HEK293T (cell line): ENCODE measurements around the gene ARL15.

Source experiments
- CTCF ChIA-PET: fragments of 350-600 bp; formaldehyde crosslinking; extraction: SDS; loops from one replicate; lab custom pipeline; 2021; ENCODE audit warnings: antibody characterized with exemption, inconsistent platforms; lab: Yijun Ruan, JAX
- POLR2A ChIA-PET: fragments of 350-600 bp; formaldehyde crosslinking; extraction: SDS; loops from one replicate; lab custom pipeline; 2020; ENCODE audit warnings: antibody characterized with exemption, inconsistent platforms; lab: Yijun Ruan, JAX
- DNase-seq: peaks from one replicate; pipeline ENCODE4 v3.0.0; 2012; ENCODE audit warnings: mixed read lengths; ENCODE audit errors: extremely low spot score
- ARNT ChIP-seq: fragments of 450-650 bp; IDR thresholded peaks from 2 replicates; pipeline ENCODE4 v1.6.1; 2017; ENCODE audit warnings: mild to moderate bottlenecking
- BHLHE40 ChIP-seq: fragments of 450-650 bp; IDR thresholded peaks from 2 replicates; pipeline ENCODE4 v1.6.1; 2016; ENCODE audit warnings: mild to moderate bottlenecking, moderate library complexity, borderline replicate concordance
- CTBP1 ChIP-seq: fragments of 450-650 bp; IDR thresholded peaks from 2 replicates; pipeline ENCODE4 v1.6.1; 2016; ENCODE audit warnings: borderline replicate concordance
- ELF4 ChIP-seq: fragments of 450-650 bp; IDR thresholded peaks from 2 replicates; pipeline ENCODE4 v1.6.1; 2017; ENCODE audit warnings: antibody characterized with exemption
- FOXA1 ChIP-seq: fragments of 450-650 bp; IDR thresholded peaks from 2 replicates; pipeline ENCODE4 v1.6.1; 2016; ENCODE audit warnings: mild to moderate bottlenecking
- FOXK2 ChIP-seq: fragments of 450-650 bp; IDR thresholded peaks from 2 replicates; pipeline ENCODE4 v1.6.1; 2016; ENCODE audit warnings: mild to moderate bottlenecking
- FOXM1 ChIP-seq: fragments of 450-650 bp; IDR thresholded peaks from 2 replicates; pipeline ENCODE4 v1.6.1; 2017; ENCODE audit warnings: mild to moderate bottlenecking, borderline replicate concordance
- HDGF ChIP-seq: fragments of 450-650 bp; IDR thresholded peaks from 2 replicates; pipeline ENCODE4 v1.6.1; 2017; ENCODE audit warnings: antibody characterized with exemption, borderline replicate concordance
- L3MBTL2 ChIP-seq: fragments of 450-650 bp; conservative IDR thresholded peaks from 2 replicates; pipeline ENCODE4 v1.6.1; 2016; ENCODE audit warnings: mild to moderate bottlenecking
- LEF1 ChIP-seq: fragments of 450-650 bp; IDR thresholded peaks from 2 replicates; pipeline ENCODE4 v1.6.1; 2017; ENCODE audit warnings: mild to moderate bottlenecking, borderline replicate concordance
- NFRKB ChIP-seq: fragments of 450-650 bp; IDR thresholded peaks from 2 replicates; pipeline ENCODE4 v1.6.1; 2016; ENCODE audit warnings: mild to moderate bottlenecking, moderate library complexity
- SP1 ChIP-seq: fragments of 450-650 bp; IDR thresholded peaks from 2 replicates; pipeline ENCODE4 v1.6.1; 2017
- SUZ12 ChIP-seq: fragments of 450-650 bp; IDR thresholded peaks from 2 replicates; pipeline ENCODE4 v1.6.1; 2016; ENCODE audit warnings: mild to moderate bottlenecking
- TARDBP ChIP-seq: fragments of 450-650 bp; IDR thresholded peaks from 2 replicates; pipeline ENCODE4 v1.6.1; 2016
- ZNF384 ChIP-seq: fragments of 450-650 bp; IDR thresholded peaks from 2 replicates; pipeline ENCODE4 v1.6.1; 2016
- TF ChIP-seq, protein P1 (sequence below): fragments of 450-650 bp; IDR thresholded peaks from 2 replicates; pipeline ENCODE4 v1.6.1; 2016

The ARL15 gene

DNA sequence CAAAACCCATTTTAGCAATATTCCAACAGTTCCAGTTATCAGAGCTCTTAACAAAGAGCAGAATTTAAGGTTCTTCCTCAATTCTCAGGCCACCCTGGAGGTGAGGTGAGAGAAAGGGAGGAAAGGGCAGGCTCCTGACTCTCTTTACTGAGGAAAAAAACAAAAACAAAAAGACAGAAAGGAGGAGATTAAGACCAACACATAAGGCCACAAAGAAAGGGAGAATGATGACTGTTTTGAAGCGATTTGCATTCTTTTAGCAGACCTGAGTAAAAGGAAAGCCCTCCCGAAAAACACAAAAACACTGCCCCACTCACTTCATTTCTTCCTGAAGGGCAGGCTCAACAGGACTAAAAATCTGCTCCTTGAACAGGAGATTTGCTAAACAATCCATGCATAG, 300.5 kb downstream of the ARL15 start:
- CTCF ChIA-PET: no interaction called here
- TF ChIP-seq ARNT: no peak
- TF ChIP-seq NFRKB: no peak
- TF ChIP-seq TARDBP: no peak
- TF ChIP-seq FOXM1: no peak
- TF ChIP-seq CTBP1: no peak
- TF ChIP-seq FOXA1: no peak
- no peak for TF ChIP-seq HDGF
- TF ChIP-seq SP1: no peak
- no peak for TF ChIP-seq ELF4
- no peak for TF ChIP-seq SUZ12
- TF ChIP-seq, protein P1, sequence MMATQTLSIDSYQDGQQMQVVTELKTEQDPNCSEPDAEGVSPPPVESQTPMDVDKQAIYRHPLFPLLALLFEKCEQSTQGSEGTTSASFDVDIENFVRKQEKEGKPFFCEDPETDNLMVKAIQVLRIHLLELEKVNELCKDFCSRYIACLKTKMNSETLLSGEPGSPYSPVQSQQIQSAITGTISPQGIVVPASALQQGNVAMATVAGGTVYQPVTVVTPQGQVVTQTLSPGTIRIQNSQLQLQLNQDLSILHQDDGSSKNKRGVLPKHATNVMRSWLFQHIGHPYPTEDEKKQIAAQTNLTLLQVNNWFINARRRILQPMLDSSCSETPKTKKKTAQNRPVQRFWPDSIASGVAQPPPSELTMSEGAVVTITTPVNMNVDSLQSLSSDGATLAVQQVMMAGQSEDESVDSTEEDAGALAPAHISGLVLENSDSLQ: no peak
- no peak for TF ChIP-seq FOXK2
- TF ChIP-seq LEF1: no peak
- no peak for TF ChIP-seq ZNF384
- no peak for TF ChIP-seq L3MBTL2
- TF ChIP-seq BHLHE40: no peak
- POLR2A ChIA-PET: no interaction called here
- DNase-seq: no peak

DNA sequence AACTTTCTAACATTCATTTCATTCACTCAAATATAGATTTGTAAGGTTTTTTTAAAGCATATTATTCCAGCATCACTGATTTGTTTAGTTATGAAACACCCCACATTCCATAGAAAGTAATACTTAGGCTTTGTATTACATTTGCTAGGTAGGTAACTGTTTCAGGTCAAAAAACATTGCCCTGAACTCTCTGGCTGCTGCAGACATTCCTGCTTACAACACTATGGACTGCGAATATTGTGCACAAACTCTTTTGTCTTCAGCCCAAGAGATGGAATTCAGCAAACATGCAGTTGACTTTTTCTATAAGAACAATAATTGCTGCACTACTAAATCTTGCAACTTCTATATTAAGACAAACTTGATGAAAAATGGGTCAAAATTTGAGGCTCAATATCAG, 301.0 kb downstream of the ARL15 start:
- DNase-seq: no peak
- CTCF ChIA-PET: no interaction called here
- POLR2A ChIA-PET: no interaction called here
- TF ChIP-seq SP1: no peak

- TF ChIP-seq FOXA1 (no peak), ZNF384 (no peak), SP1 (no peak), CTBP1 (no peak), L3MBTL2 (no peak), ARNT (no peak), BHLHE40 (no peak), FOXK2 (no peak), NFRKB (no peak), HDGF (no peak), LEF1 (no peak), ELF4 (no peak), TARDBP (no peak), FOXM1 (no peak)
- TF ChIP-seq, protein P1: no peak
- ChIA-PET POLR2A (no interaction called here), CTCF (no interaction called here)
- DNase-seq: no peak
Measured at GRCh38 chr5:54007827-54008777, 302.3 kb downstream of the ARL15 start.

DNA sequence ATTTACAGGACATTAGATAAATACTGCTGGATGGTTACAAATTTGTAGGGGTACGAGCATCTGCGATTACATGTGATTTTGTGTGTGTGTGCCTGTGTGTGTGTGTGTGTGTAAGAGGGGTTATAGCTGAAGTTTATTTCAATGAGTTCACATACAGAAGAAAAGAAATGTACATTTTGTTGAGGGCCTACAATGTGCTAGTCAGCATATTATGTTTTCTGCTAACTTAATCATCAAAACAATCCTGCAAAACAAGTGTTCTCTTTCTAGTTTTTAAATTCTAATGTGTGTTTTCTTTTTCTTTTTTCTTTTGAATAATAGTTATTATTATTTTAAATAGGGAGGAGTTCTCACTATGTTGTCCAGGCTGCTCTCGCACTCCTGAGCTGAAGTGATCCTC, 305.7 kb downstream of the ARL15 start:
- CTCF ChIA-PET: no interaction called here
- POLR2A ChIA-PET: no interaction called here

DNA sequence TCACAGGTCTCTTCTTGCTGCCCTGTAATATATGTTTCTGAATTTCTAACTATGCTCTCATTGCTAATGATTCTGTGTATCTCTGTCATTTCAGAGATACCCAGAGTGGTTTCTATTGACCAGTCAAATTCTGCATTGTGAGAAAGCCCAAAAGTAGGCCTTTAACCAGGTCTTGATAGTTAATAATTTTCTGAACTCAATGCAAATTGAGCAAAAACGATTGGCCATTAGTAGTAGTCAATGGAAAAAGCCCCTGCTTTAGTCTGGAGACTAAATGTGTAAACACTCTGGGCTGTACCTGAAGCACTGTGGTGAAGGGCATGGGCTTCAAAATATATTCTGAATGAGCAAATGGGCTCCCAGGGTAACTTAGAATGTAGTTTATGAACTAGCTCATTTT, 307.6 kb downstream of the ARL15 start:
- POLR2A ChIA-PET: no interaction called here
- no peak for DNase-seq
- CTCF ChIA-PET: no interaction called here
- no peak for TF ChIP-seq FOXK2
- no peak for TF ChIP-seq L3MBTL2
- no peak for TF ChIP-seq HDGF
- no peak for TF ChIP-seq ARNT
- no peak for TF ChIP-seq FOXM1
- no peak for TF ChIP-seq CTBP1
- no peak for TF ChIP-seq SP1
- TF ChIP-seq ZNF384: no peak
- no peak for TF ChIP-seq LEF1
- no peak for TF ChIP-seq ELF4
- no peak for TF ChIP-seq NFRKB
- no peak for TF ChIP-seq SUZ12
- TF ChIP-seq BHLHE40: no peak
- TF ChIP-seq, protein P1: no peak
- TF ChIP-seq TARDBP: no peak
- no peak for TF ChIP-seq FOXA1

More for the DNA sequence above, 305.7 kb downstream of the ARL15 start:
- TF ChIP-seq NFRKB (no peak), TARDBP (no peak), FOXA1 (no peak)
- no peak for DNase-seq

- ChIA-PET CTCF (no interaction called here), POLR2A (no interaction called here)
- TF ChIP-seq TARDBP: no peak
- no peak for TF ChIP-seq ARNT
- no peak for DNase-seq
Measured at GRCh38 chr5:54001976-54002775, 308.2 kb downstream of the ARL15 start.
